Measurements from ENCODE around the gene MCTS1. TPM values are rescaled to one million over a fixed set of nuclear protein-coding genes. Genes with fewer than 3 reads are reported as not detected.

The MCTS1 gene
- total RNA-seq, 1 donor from 2014 or later = 30.2 TPM

Other genes starting within 250 kb of the MCTS1 start
- not detected in 3 replicates for gene ATP1B4, start 242.0 kb upstream of the MCTS1 start, total RNA-seq
- gene LAMP2, start 134.8 kb upstream of the MCTS1 start, total RNA-seq = 155 to 171 TPM (median 157 TPM) in 3 replicates
- gene CUL4B, start 43.1 kb upstream of the MCTS1 start, total RNA-seq = 41.5 to 55.7 TPM (median 44.1 TPM) in 3 replicates
- 15.7 to 25.8 TPM (median 16.2 TPM) in 3 replicates for gene C1GALT1C1, start 26.0 kb downstream of the MCTS1 start, total RNA-seq

All from chondrocyte (in vitro differentiated cells).